A673 (cell line): Measurements from ENCODE around the gene OR6B1. TPM values are rescaled to one million over a fixed set of nuclear protein-coding genes. Genes with fewer than 3 reads are reported as not detected.

Experiments used
- BruUV-seq: library from RNA; stranded (reverse); fragments of 400-500 nt; replicated peaks from 2 replicates; lab custom pipeline; 2021; lab: Mats Ljungman, UMichigan
- CTCF ChIA-PET: fragments of 300-600 bp; sonication (Branson Sonifier 250); formaldehyde crosslinking; loops from one replicate; lab custom pipeline; 2022; ENCODE audit warnings: antibody characterized with exemption; lab: Charles Lee
- POLR2A ChIA-PET: fragments of 300-600 bp; sonication (Branson Sonifier 250); formaldehyde crosslinking; loops from one replicate; lab custom pipeline; 2022; ENCODE audit warnings: antibody characterized with exemption; ENCODE audit not compliant: low non-redundant PET; lab: Charles Lee
- DNase-seq: peaks from one replicate; pipeline ENCODE4 v3.0.0-alpha.2; 2015; ENCODE audit warnings: low spot score
- H3K27ac ChIP-seq: fragments of 200-600 bp; sonication (generic); 2 replicates; pipeline ENCODE4 v1.5.1; 2016; ENCODE audit warnings: mixed run types, low read depth, mild to moderate bottlenecking, mixed read lengths, antibody characterized with exemption, low read length; ENCODE audit not compliant: poor library complexity, severe bottlenecking
- H3K27me3 ChIP-seq: fragments of 200-600 bp; sonication (generic); replicated peaks from 2 replicates; pipeline ENCODE4 v1.6.1; 2017; ENCODE audit warnings: mixed run types, low read depth, mild to moderate bottlenecking, mixed read lengths, antibody characterized with exemption, low read length; ENCODE audit not compliant: insufficient read depth, poor library complexity
- H3K36me3 ChIP-seq: fragments of 200-600 bp; sonication (generic); 2 replicates; pipeline ENCODE4 v1.6.1; 2016; ENCODE audit warnings: mixed run types, mild to moderate bottlenecking, mixed read lengths, antibody characterized with exemption, low read length; ENCODE audit not compliant: insufficient read depth, poor library complexity, severe bottlenecking
- H3K4me1 ChIP-seq: fragments of 200-600 bp; sonication (generic); 2 replicates; pipeline ENCODE4 v1.6.1; 2017; ENCODE audit warnings: mixed run types, mild to moderate bottlenecking, mixed read lengths, antibody characterized with exemption, low read length; ENCODE audit not compliant: insufficient read depth, poor library complexity, severe bottlenecking
- H3K4me3 ChIP-seq: fragments of 200-600 bp; sonication (generic); 2 replicates; pipeline ENCODE4 v1.5.1; 2016; ENCODE audit warnings: low read depth, mixed run types, mild to moderate bottlenecking, mixed read lengths, low read length; ENCODE audit not compliant: poor library complexity, severe bottlenecking
- H3K9me3 ChIP-seq: fragments of 200-600 bp; sonication (generic); 2 replicates; pipeline ENCODE4 v1.6.1; 2016; ENCODE audit warnings: mixed run types, low read depth, mild to moderate bottlenecking, mixed read lengths, antibody characterized with exemption, low read length; ENCODE audit not compliant: poor library complexity, severe bottlenecking
- CTCF ChIP-seq: fragments of 300-800, 200-600 bp; sonication (generic); conservative IDR thresholded peaks from 2 replicates; pipeline ENCODE4 v1.5.1; 2017; ENCODE audit warnings: low read depth, mild to moderate bottlenecking, antibody characterized with exemption, low read length, moderate library complexity, mixed read lengths
- EZH2 ChIP-seq: fragments of 200-600 bp; sonication (generic); IDR thresholded peaks from 2 replicates; pipeline ENCODE4 v1.6.1; 2017; ENCODE audit warnings: borderline replicate concordance, low read depth, mild to moderate bottlenecking, mixed read lengths, antibody characterized with exemption, low read length; ENCODE audit not compliant: poor library complexity, severe bottlenecking
- intact Hi-C: fragments of 100-400 bp; cut with micrococcal nuclease; formaldehyde crosslinking; loops from one replicate; pipeline ENCODE4 v1.10.0; 2022; ENCODE audit not compliant: unreplicated experiment
- total RNA-seq: library from RNA; stranded (reverse); gene quantifications from 2 replicates; pipeline ENCODE4 v1.2.3, GENCODE V29; 2021

The OR6B1 gene
- total RNA-seq, 1 experiment from 2014 or later, result not detected

DNA sequence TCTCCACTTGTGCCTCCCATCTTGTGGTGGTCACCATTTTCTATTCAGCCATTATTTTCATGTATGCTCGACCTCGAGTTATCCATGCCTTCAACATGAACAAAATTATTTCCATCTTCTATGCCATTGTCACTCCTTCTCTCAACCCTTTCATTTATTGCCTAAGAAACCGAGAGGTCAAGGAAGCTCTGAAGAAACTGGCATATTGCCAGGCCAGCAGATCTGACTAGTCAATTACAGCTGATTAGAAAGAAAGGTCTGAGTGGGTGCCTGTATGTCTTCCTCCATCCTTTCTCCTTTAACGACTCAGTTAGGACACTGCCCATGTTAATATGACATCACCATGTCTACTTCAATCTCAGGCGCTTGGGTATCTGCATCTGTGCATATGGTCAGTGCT, 4.6 kb downstream of the OR6B1 start:
- ChIA-PET CTCF (no interaction called here), POLR2A (no interaction called here)
- H3K27me3 ChIP-seq, result peaks cover 4% of the 10 kb centered on the region
- no TSS peak for BruUV-seq
- intact Hi-C loops, result no loop called here
- H3K4me3 ChIP-seq, result no peak overlapping the region
- no peak overlapping the region for H3K27ac ChIP-seq
- H3K9me3 ChIP-seq, result peaks cover 4% of the 10 kb centered on the region
- no peak for DNase-seq
- no peaks in the 10 kb centered on the region for H3K36me3 ChIP-seq
- TF ChIP-seq CTCF (no peak), EZH2 (no peak)
- no peaks in the 10 kb centered on the region for H3K4me1 ChIP-seq

GRCh38 chr7:144006029-144006691, 6.0 kb downstream of the OR6B1 start:
- intact Hi-C loops, result no loop called here
- Histone ChIP-seq H3K27me3 (peaks cover 4% of the 10 kb centered on the region), H3K4me3 (no peak overlapping the region), H3K27ac (no peak overlapping the region), H3K4me1 (no peaks in the 10 kb centered on the region), H3K36me3 (no peaks in the 10 kb centered on the region), H3K9me3 (peaks cover 4% of the 10 kb centered on the region)
- TF ChIP-seq CTCF (no peak), EZH2 (no peak)
- BruUV-seq, result no TSS peak
- DNase-seq, result no peak
- ChIA-PET POLR2A (no interaction called here), CTCF (no interaction called here)

- POLR2A ChIA-PET, result no interaction called here
- Histone ChIP-seq H3K36me3 (no peaks in the 10 kb centered on the region), H3K9me3 (peaks cover 4% of the 10 kb centered on the region), H3K27me3 (peaks cover 4% of the 10 kb centered on the region), H3K4me1 (no peaks in the 10 kb centered on the region), H3K27ac (no peak overlapping the region), H3K4me3 (no peak overlapping the region)
- no TSS peak for BruUV-seq
- TF ChIP-seq CTCF, result no peak
- no peak for TF ChIP-seq EZH2
- CTCF ChIA-PET, result no interaction called here
- no peak for DNase-seq
- intact Hi-C loops, result no loop called here
Measured at GRCh38 chr7:144006692-144007042, 6.5 kb downstream of the OR6B1 start.
